HCT116 (cell line): ENCODE data around the gene M6PR. TPM values are rescaled to one million over a fixed set of nuclear protein-coding genes. Genes with fewer than 3 reads are reported as not detected.

Experiments
- ATAC-seq: fragments of 200-7000 bp; cut with Tn5 transposase; 2 replicates; pipeline ENCODE4 v1.9.1; 2020; ENCODE audit warnings: mild to moderate bottlenecking, moderate library complexity
- BruUV-seq: library from RNA; stranded (reverse); fragments of 400-500 nt; replicated peaks from 2 replicates; lab custom pipeline; 2021; lab: Mats Ljungman, UMichigan
- CTCF ChIA-PET: fragments of 300-600 bp; sonication (Branson Sonifier 250); formaldehyde crosslinking; loops from one replicate; lab custom pipeline; 2021; ENCODE audit warnings: antibody characterized with exemption; lab: Charles Lee
- POLR2A ChIA-PET: fragments of 300-600, 350-600 bp; sonication (Branson Sonifier 250); formaldehyde crosslinking; loops from one replicate; lab custom pipeline; 2021; ENCODE audit warnings: antibody characterized with exemption; lab: Charles Lee
- RAD21 ChIA-PET, 2 experiments: fragments of 300-600 bp; sonication (Branson Sonifier 250); formaldehyde crosslinking; loops; one replicate each; lab custom pipeline; 2023; ENCODE audit warnings: low total read pairs in 2 of 2; ENCODE audit not compliant: uncharacterized antibody in 2 of 2, unreplicated experiment in 2 of 2, low non-redundant PET in 1 of 2; lab: Charles Lee
- DNase-seq: peaks from one replicate; pipeline ENCODE4 v3.0.0-alpha.2; 2010; ENCODE audit warnings: low read depth, low spot score
- H2AFZ ChIP-seq: fragments of 200-600 bp; shearing (Covaris generic), sonication (generic); 2 replicates; pipeline ENCODE4 v1.6.1; 2017; ENCODE audit warnings: low read depth, mixed run types, mixed read lengths, antibody characterized with exemption, low read length; ENCODE audit not compliant: poor library complexity, severe bottlenecking
- H3K27ac ChIP-seq: 2 replicates; pipeline ENCODE4 v1.5.1; 2012; ENCODE audit warnings: low read depth, low read length
- H3K27me3 ChIP-seq: fragments of 200-600 bp; sonication (generic); 2 replicates; pipeline ENCODE4 v1.6.1; 2016; ENCODE audit warnings: mixed run types, low read length, mixed read lengths; ENCODE audit not compliant: insufficient read depth
- H3K36me3 ChIP-seq, 2 experiments: fragments of 200-500 bp in 1 of 2; fragments of 200-600 bp in 1 of 2; sonication (Bioruptor generic) in 1 of 2; sonication (generic) in 1 of 2; 2 replicates each; pipeline versions ENCODE4 v1.5.1 to v1.6.1; 2014 to 2016; ENCODE audit warnings: low read length in 2 of 2, inconsistent platforms in 1 of 2, mixed read lengths in 1 of 2, mixed run types in 1 of 2; ENCODE audit not compliant: insufficient read depth in 2 of 2, control insufficient read depth in 1 of 2
- H3K4me1 ChIP-seq, 2 experiments: fragments of 200-600 bp in 1 of 2; sonication (generic) in 1 of 2; 2 replicates each; pipeline versions ENCODE4 v1.5.1 to v1.6.1; 2012 to 2017; ENCODE audit warnings: low read length in 2 of 2, inconsistent platforms in 1 of 2, mild to moderate bottlenecking in 1 of 2, mixed read lengths in 1 of 2, mixed run types in 1 of 2, moderate library complexity in 1 of 2; ENCODE audit not compliant: insufficient read depth in 2 of 2, control insufficient read depth in 1 of 2
- H3K4me2 ChIP-seq: fragments of 200-600 bp; sonication (generic); 2 replicates; pipeline ENCODE4 v1.6.1; 2017; ENCODE audit warnings: mixed run types, low read length, mixed read lengths
- H3K4me3 ChIP-seq, 2 experiments: fragments of 200-600 bp in 1 of 2; sonication (generic) in 1 of 2; replicated peaks in 1 of 2; 2 replicates each; pipeline ENCODE4 v1.5.1; 2011 to 2016; ENCODE audit warnings: low read length in 2 of 2, control low read depth in 1 of 2, low read depth in 1 of 2, mild to moderate bottlenecking in 1 of 2, mixed read lengths in 1 of 2, mixed run types in 1 of 2
- H3K79me2 ChIP-seq: fragments of 200-600 bp; sonication (generic); 2 replicates; pipeline ENCODE4 v1.6.1; 2017; ENCODE audit warnings: mild to moderate bottlenecking, mixed run types, low read length, moderate library complexity, mixed read lengths; ENCODE audit not compliant: insufficient read depth
- H3K9ac ChIP-seq: fragments of 200-600 bp; sonication (generic); 2 replicates; pipeline ENCODE4 v1.6.1; 2016; ENCODE audit warnings: low read length, mixed read lengths
- H3K9me2 ChIP-seq: fragments of 200-600 bp; sonication (generic), shearing (Covaris generic); 2 replicates; pipeline ENCODE4 v1.6.1; 2017; ENCODE audit warnings: mixed run types, mild to moderate bottlenecking, moderate library complexity; ENCODE audit not compliant: insufficient read depth
- H3K9me3 ChIP-seq, 2 experiments: fragments of 200-500 bp in 1 of 2; fragments of 200-600 bp in 1 of 2; sonication (Bioruptor generic) in 1 of 2; sonication (generic) in 1 of 2; 2 replicates each; pipeline ENCODE4 v1.6.1; 2014 to 2017; ENCODE audit warnings: low read length in 2 of 2, mixed read lengths in 2 of 2, inconsistent platforms in 1 of 2, low read depth in 1 of 2, mild to moderate bottlenecking in 1 of 2, mixed run types in 1 of 2, moderate library complexity in 1 of 2; ENCODE audit not compliant: control insufficient read depth in 1 of 2, insufficient read depth in 1 of 2
- H4K20me1 ChIP-seq: fragments of 200-600 bp; sonication (generic), shearing (Covaris generic); 2 replicates; pipeline ENCODE4 v1.6.1; 2017; ENCODE audit warnings: mixed run types, mild to moderate bottlenecking, moderate library complexity; ENCODE audit not compliant: insufficient read depth
- ATF3 ChIP-seq: IDR thresholded peaks from 2 replicates; pipeline ENCODE4 v1.6.1; 2012
- CBX3 ChIP-seq: IDR thresholded peaks from 2 replicates; pipeline ENCODE4 v1.6.1; 2012; ENCODE audit warnings: low read depth
- CEBPB ChIP-seq: IDR thresholded peaks from 2 replicates; pipeline ENCODE4 v1.6.1; 2012; ENCODE audit warnings: low read depth
- CTCF ChIP-seq, 3 experiments: fragments of 200-600 bp in 1 of 3; sonication (generic) in 1 of 3; IDR thresholded peaks in 2 of 3; conservative IDR thresholded peaks in 1 of 3; 2 replicates each; pipeline ENCODE4 v1.5.1; 2012 to 2017; ENCODE audit warnings: low read depth in 2 of 3, low read length in 2 of 3, antibody characterized with exemption in 1 of 3, borderline replicate concordance in 1 of 3, control low read depth in 1 of 3, mild to moderate bottlenecking in 1 of 3, mixed read lengths in 1 of 3, mixed run types in 1 of 3, moderate library complexity in 1 of 3; ENCODE audit not compliant: insufficient read depth in 1 of 3
- EGR1 ChIP-seq: IDR thresholded peaks from 2 replicates; pipeline ENCODE4 v1.6.1; 2012; ENCODE audit warnings: low read depth
- EZH2 ChIP-seq: fragments of 200-600 bp; sonication (generic); IDR thresholded peaks from 2 replicates; pipeline ENCODE4 v1.6.1; 2017; ENCODE audit warnings: antibody characterized with exemption, mixed run types
- MAX ChIP-seq: IDR thresholded peaks from 2 replicates; pipeline ENCODE4 v1.6.1; 2012
- SIN3A ChIP-seq: IDR thresholded peaks from 2 replicates; pipeline ENCODE4 v1.6.1; 2012; ENCODE audit warnings: low read depth
- SP1 ChIP-seq: IDR thresholded peaks from 2 replicates; pipeline ENCODE4 v1.6.1; 2012; ENCODE audit warnings: low read depth
- ZBTB33 ChIP-seq: IDR thresholded peaks from 2 replicates; pipeline ENCODE4 v1.6.1; 2011; ENCODE audit warnings: mild to moderate bottlenecking, low read length, moderate library complexity; ENCODE audit not compliant: insufficient replicate concordance; ENCODE audit errors: extremely low read depth
- ZNF274 ChIP-seq: fragments of 200-500 bp; sonication (Bioruptor generic); IDR thresholded peaks from 2 replicates; pipeline ENCODE4 v1.6.1; 2014; ENCODE audit warnings: mild to moderate bottlenecking, low read depth, low read length, inconsistent platforms
- intact Hi-C: fragments of 100-400 bp; cut with micrococcal nuclease; formaldehyde crosslinking; loops from 2 replicates; pipeline ENCODE4 v1.10.0; 2022
- total RNA-seq: library from RNA; stranded (reverse); gene quantifications from one replicate; pipeline ENCODE4 v1.2.1, GENCODE V29; 2021; ENCODE audit not compliant: unreplicated experiment

M6PR gene
- total RNA-seq, 1 experiment from 2014 or later, result 142 TPM

GRCh38 chr12:8953773-8954402 lies 4.4 kb upstream of the M6PR start:
- H3K9me2 ChIP-seq, result no peaks in the 10 kb centered on the region
- H3K4me2 ChIP-seq, result no peak overlapping the region
- 0 out of 4 replicates have a peak, but pooled peaks cover 0 to 4% of the 10 kb centered on the region in 2 experiments for H3K36me3 ChIP-seq
- intact Hi-C loops, result loop anchor here (5.0 kb wide), 1 partner anchor 93 kb away; no protein-coding TSS in a partner anchor
- RAD21 ChIA-PET, result no interaction called here
- ATAC-seq, result no peak
- H2AFZ ChIP-seq, result no peak overlapping the region
- H4K20me1 ChIP-seq, result no peaks in the 10 kb centered on the region
- TF ChIP-seq EGR1, result no peak
- no peak for TF ChIP-seq MAX
- TF ChIP-seq CTCF (IDR thresholded peaks at IDR 0.05 in 2 of 3, conservative IDR thresholded peaks at IDR 0.05 in 1 of 3; ENCODE audit: borderline replicate concordance in 1 of 3, insufficient read depth in 1 of 3, low read depth in 2 of 3, low read length in 2 of 3), result no peak
- no peak for TF ChIP-seq CBX3
- TF ChIP-seq EZH2, result no peak
- TF ChIP-seq ZBTB33, result no peak
- TF ChIP-seq SIN3A, result no peak
- no peak for TF ChIP-seq CEBPB
- TF ChIP-seq SP1, result no peak
- TF ChIP-seq ATF3, result no peak
- no peak for TF ChIP-seq ZNF274
- peaks cover 10% of the 10 kb centered on the region for H3K79me2 ChIP-seq
- peaks cover 0 to 15% of the 10 kb centered on the region in 2 experiments; a peak in 1 of 4 replicates for H3K4me1 ChIP-seq
- H3K27me3 ChIP-seq, result no peaks in the 10 kb centered on the region
- DNase-seq, result no peak
- no peak overlapping the region for H3K9ac ChIP-seq
- no TSS peak for BruUV-seq
- CTCF ChIA-PET, result no interaction called here
- no peak overlapping the region for H3K4me3 ChIP-seq
- POLR2A ChIA-PET, result no interaction called here
- peaks cover 3 to 5% of the 10 kb centered on the region in 2 experiments; a peak in 2 of 4 replicates for H3K9me3 ChIP-seq
- no peak overlapping the region for H3K27ac ChIP-seq
